GM23248 (cell line): ENCODE results near the gene TLNRD1. TPM values are rescaled to one million over a fixed set of nuclear protein-coding genes. Genes with fewer than 3 reads are reported as not detected.

Source experiments
- DNase-seq: peaks from one replicate; pipeline ENCODE4 v3.0.0-alpha.2; 2015
- H2AFZ ChIP-seq: fragments of 200-600 bp; sonication (generic); 2 replicates; pipeline ENCODE4 v1.6.1; 2016; ENCODE audit warnings: antibody characterized with exemption
- H3F3A ChIP-seq: fragments of 200-600 bp; sonication (generic); 2 replicates; pipeline ENCODE4 v1.6.1; 2016; ENCODE audit warnings: mild to moderate bottlenecking, antibody characterized with exemption, mixed run types; ENCODE audit not compliant: insufficient read depth
- H3K27ac ChIP-seq: fragments of 200-600 bp; sonication (generic); 2 replicates; pipeline ENCODE4 v1.5.1; 2016; ENCODE audit warnings: mild to moderate bottlenecking
- H3K27me3 ChIP-seq: fragments of 200-600 bp; sonication (generic); replicated peaks from 2 replicates; pipeline ENCODE4 v1.6.1; 2016; ENCODE audit warnings: mild to moderate bottlenecking; ENCODE audit not compliant: insufficient read depth
- H3K36me3 ChIP-seq: fragments of 200-600 bp; sonication (generic); 2 replicates; pipeline ENCODE4 v1.6.1; 2016; ENCODE audit warnings: low read depth, mild to moderate bottlenecking
- H3K4me1 ChIP-seq: fragments of 200-600 bp; sonication (generic); 2 replicates; pipeline ENCODE4 v1.6.1; 2016; ENCODE audit warnings: mild to moderate bottlenecking; ENCODE audit not compliant: insufficient read depth
- H3K4me2 ChIP-seq: fragments of 200-600 bp; sonication (generic); one replicate; pipeline ENCODE4 v1.6.1; 2016; ENCODE audit warnings: mild to moderate bottlenecking; ENCODE audit not compliant: unreplicated experiment
- H3K4me3 ChIP-seq: fragments of 200-600 bp; sonication (generic); 2 replicates; pipeline ENCODE4 v1.5.1; 2016; ENCODE audit warnings: mild to moderate bottlenecking
- H3K79me2 ChIP-seq: fragments of 200-600 bp; sonication (generic); 2 replicates; pipeline ENCODE4 v1.6.1; 2016; ENCODE audit warnings: mild to moderate bottlenecking; ENCODE audit not compliant: insufficient read depth
- H3K9ac ChIP-seq: fragments of 200-600 bp; sonication (generic); 2 replicates; pipeline ENCODE4 v1.6.1; 2016; ENCODE audit warnings: mild to moderate bottlenecking
- H3K9me2 ChIP-seq: fragments of 200-600 bp; sonication (generic); 2 replicates; pipeline ENCODE4 v1.6.1; 2016; ENCODE audit warnings: mixed run types, mild to moderate bottlenecking, moderate library complexity; ENCODE audit not compliant: insufficient read depth
- H3K9me3 ChIP-seq: fragments of 200-600 bp; sonication (generic); one replicate; pipeline ENCODE4 v1.6.1; 2017; ENCODE audit warnings: low read depth
- H4K20me1 ChIP-seq: fragments of 200-600 bp; sonication (generic); 2 replicates; pipeline ENCODE4 v1.6.0; 2016; ENCODE audit not compliant: insufficient read depth
- EZH2 ChIP-seq: fragments of 200-600 bp; sonication (generic); IDR thresholded peaks from 2 replicates; pipeline ENCODE4 v1.6.1; 2018; ENCODE audit warnings: antibody characterized with exemption, mild to moderate bottlenecking; ENCODE audit not compliant: insufficient read depth, poor library complexity, severe bottlenecking
- EZH2phosphoT487 ChIP-seq: fragments of 200-600 bp; sonication (generic); IDR thresholded peaks from 2 replicates; pipeline ENCODE4 v1.6.1; 2018; ENCODE audit warnings: antibody characterized with exemption, moderate library complexity, mild to moderate bottlenecking, low read depth; ENCODE audit not compliant: insufficient read depth
- WGBS, 2 experiments: methylation state at CpG; one replicate each; pipeline ENCODE4 v1.1.6; 2015 to 2017; ENCODE audit warnings: low lambda C conversion rate in 2 of 2, low coverage in 1 of 2; ENCODE audit errors: missing lambda C conversion rate in 2 of 2; 5-methylcytosine and 5-hydroxymethylcytosine counted together
- in situ Hi-C: fragments of 300-500 bp; cut with MboI; formaldehyde crosslinking; loops from 2 replicates; pipeline ENCODE4 v1.15.0; 2020
- polyA plus RNA-seq: library from polyadenylated mRNA; unstranded; fragments of >200 nt; fragmentation: Nextera tagmentation; extraction: Ambion mirVana; gene quantifications from 2 replicates; pipeline ENCODE4 v1.2.1, GENCODE V29; 2016
- total RNA-seq: library from RNA; depleted of rRNA; stranded (reverse); fragments of >200 nt; shearing (Covaris generic); gene quantifications from 2 replicates; pipeline ENCODE4 v1.2.3, GENCODE V29; 2014

The TLNRD1 gene
- total and polyA plus RNA-seq, 2 experiments from 2014 or later, result 2.9 to 11.5 TPM

GRCh38 chr15:80970018-80970657 lies 30.6 kb upstream of the TLNRD1 start:
- H3K9ac ChIP-seq, result no peak overlapping the region
- H3K4me1 ChIP-seq, result peaks cover 13% of the 10 kb centered on the region
- H2AFZ ChIP-seq, result no peak overlapping the region
- TF ChIP-seq EZH2 (no peak), EZH2phosphoT487 (no peak)
- no peaks in the 10 kb centered on the region for H3K36me3 ChIP-seq
- no peak overlapping the region for H3K4me2 ChIP-seq
- H3K9me2 ChIP-seq, result no peaks in the 10 kb centered on the region
- peak; percentile 72 for DNase-seq
- peaks cover 14% of the 10 kb centered on the region for H3K79me2 ChIP-seq
- H3K27me3 ChIP-seq, result no peaks in the 10 kb centered on the region
- no peaks in the 10 kb centered on the region for H3K9me3 ChIP-seq
- no peak overlapping the region for H3K4me3 ChIP-seq
- 52 to 53% methylated on average over 12 of the region's 12 CpGs for WGBS, 2 experiments
- H3K27ac ChIP-seq, result no peak overlapping the region
- no peaks in the 10 kb centered on the region; the same call in 1 of the 2 replicates for H3F3A ChIP-seq
- in situ Hi-C loops, result loop anchor here (10.0 kb wide), 1 partner anchor 295 kb away; no protein-coding TSS in a partner anchor
- no peaks in the 10 kb centered on the region for H4K20me1 ChIP-seq

DNA sequence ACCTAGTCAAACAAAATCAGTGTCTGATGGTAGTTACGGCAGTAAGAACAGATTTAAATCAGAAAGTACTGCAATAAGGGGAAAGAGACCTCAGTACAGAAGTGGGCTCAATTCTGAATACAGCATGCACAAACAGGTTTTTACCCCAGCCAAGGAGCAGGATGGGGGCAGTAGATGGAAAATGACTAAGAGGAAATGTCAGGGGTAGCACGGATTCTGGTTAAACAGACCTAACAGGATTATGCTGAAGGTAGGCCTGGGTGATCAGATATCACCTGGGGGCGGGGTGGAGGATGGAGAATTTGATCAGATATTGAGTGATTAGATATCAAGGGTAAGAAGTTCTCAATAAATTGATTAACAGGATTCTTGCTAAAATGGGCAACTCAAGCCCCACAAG lies 30.1 kb upstream of the TLNRD1 start:
- H3K27me3 ChIP-seq, result no peaks in the 10 kb centered on the region
- no peak overlapping the region for H2AFZ ChIP-seq
- no peaks in the 10 kb centered on the region for H3K9me3 ChIP-seq
- no peaks in the 10 kb centered on the region for H3K9me2 ChIP-seq
- H3K27ac ChIP-seq, result no peak overlapping the region
- no peak overlapping the region for H3K9ac ChIP-seq
- in situ Hi-C loops, result loop anchor here (10.0 kb wide), 1 partner anchor 294 kb away; no protein-coding TSS in a partner anchor
- H3K4me2 ChIP-seq, result no peak overlapping the region
- H3K36me3 ChIP-seq, result no peaks in the 10 kb centered on the region
- no peaks in the 10 kb centered on the region; the same call in 1 of the 2 replicates for H3F3A ChIP-seq
- H4K20me1 ChIP-seq, result no peaks in the 10 kb centered on the region
- no peak for DNase-seq
- H3K4me3 ChIP-seq, result no peak overlapping the region
- WGBS, 2 experiments, result 60 to 68% methylated on average over 3 of the region's 3 CpGs
- peaks cover 13% of the 10 kb centered on the region for H3K4me1 ChIP-seq
- H3K79me2 ChIP-seq, result peaks cover 17% of the 10 kb centered on the region
- TF ChIP-seq EZH2phosphoT487 (no peak), EZH2 (no peak)

DNA sequence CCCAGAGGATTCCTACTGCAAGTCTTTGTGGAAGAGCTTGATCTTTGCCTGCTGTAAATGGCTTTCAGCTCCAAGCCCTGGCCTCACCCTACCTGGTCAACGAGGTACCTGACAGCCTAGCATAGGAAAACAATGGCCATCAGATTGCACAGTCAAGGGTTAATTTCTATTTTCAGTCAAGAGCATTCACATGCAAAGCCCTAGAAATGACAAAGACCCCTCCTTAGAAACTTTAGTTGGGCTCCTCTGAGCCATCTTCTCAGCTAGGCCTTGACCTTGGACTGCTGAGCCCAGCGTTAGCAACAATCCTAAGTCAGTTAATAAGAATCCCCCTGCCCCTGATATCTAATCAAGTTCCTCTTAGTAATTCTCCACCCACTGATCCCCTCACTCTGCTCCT lies 29.6 kb upstream of the TLNRD1 start:
- 89 to 95% methylated on average over 2 of the region's 2 CpGs for WGBS, 2 experiments
- Histone ChIP-seq H3K79me2 (peaks cover 21% of the 10 kb centered on the region), H4K20me1 (no peaks in the 10 kb centered on the region), H2AFZ (no peak overlapping the region), H3K9me3 (no peaks in the 10 kb centered on the region), H3K9me2 (no peaks in the 10 kb centered on the region), H3K27me3 (no peaks in the 10 kb centered on the region), H3K36me3 (no peaks in the 10 kb centered on the region), H3K9ac (no peak overlapping the region), H3F3A (no peaks in the 10 kb centered on the region; the same call in 1 of the 2 replicates), H3K4me2 (no peak overlapping the region), H3K4me1 (peaks cover 13% of the 10 kb centered on the region), H3K27ac (no peak overlapping the region), H3K4me3 (no peak overlapping the region)
- in situ Hi-C loops, result loop anchor here (10.0 kb wide), 1 partner anchor 294 kb away; no protein-coding TSS in a partner anchor
- no peak for TF ChIP-seq EZH2
- no peak for TF ChIP-seq EZH2phosphoT487
- DNase-seq, result no peak

DNA sequence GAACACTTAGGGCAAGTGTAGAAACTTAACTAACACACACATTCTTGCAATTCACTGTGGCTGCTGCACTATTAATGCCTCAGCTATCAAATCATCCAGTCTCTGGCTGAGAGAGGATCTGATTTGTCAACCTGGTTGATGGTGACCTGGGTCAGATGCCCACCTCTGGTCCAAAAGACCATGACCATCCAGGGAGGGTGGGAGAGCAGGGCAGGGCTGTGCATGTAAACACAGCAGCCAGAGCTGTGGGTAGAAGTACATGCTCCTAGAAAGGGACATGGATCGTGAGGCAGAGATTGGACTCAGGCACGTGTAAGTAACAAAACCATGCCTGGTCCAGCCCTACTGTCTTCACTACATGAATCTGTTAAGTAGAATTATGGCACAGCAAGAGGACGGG lies 28.4 kb upstream of the TLNRD1 start:
- H3K27me3 ChIP-seq, result no peaks in the 10 kb centered on the region
- H3K27ac ChIP-seq, result no peak overlapping the region
- H3K4me2 ChIP-seq, result no peak overlapping the region
- H3K79me2 ChIP-seq, result peaks cover 32% of the 10 kb centered on the region
- 82 to 91% methylated on average over 3 of the region's 3 CpGs for WGBS, 2 experiments
- no peak overlapping the region for H2AFZ ChIP-seq
- no peaks in the 10 kb centered on the region for H3K36me3 ChIP-seq
- H3K4me3 ChIP-seq, result no peak overlapping the region
- TF ChIP-seq EZH2phosphoT487 (no peak), EZH2 (no peak)
- H4K20me1 ChIP-seq, result peaks cover 3% of the 10 kb centered on the region; the same call in 1 of the 2 replicates
- peaks cover 10% of the 10 kb centered on the region for H3K4me1 ChIP-seq
- no peaks in the 10 kb centered on the region for H3K9me2 ChIP-seq
- no peak for DNase-seq
- no peaks in the 10 kb centered on the region for H3F3A ChIP-seq
- no peak overlapping the region for H3K9ac ChIP-seq
- in situ Hi-C loops, result loop anchor here (10.0 kb wide), 1 partner anchor 293 kb away; no protein-coding TSS in a partner anchor
- H3K9me3 ChIP-seq, result no peaks in the 10 kb centered on the region
